ENCODE measurements around the gene MC1R. TPM values are rescaled to one million over a fixed set of nuclear protein-coding genes. Genes with fewer than 3 reads are reported as not detected.
"Not testable (repeated sequence)": the region's sequence is repeated elsewhere in the genome, so short reads cannot be mapped to it uniquely, and the experiment has no call there.

The MC1R gene
- total and polyA plus RNA-seq, 4 experiments from 2014 or later = 0.22 to 13.5 (median 12.6) TPM; not detected in 1

GRCh38 chr16:89964201-89964600, 45.5 kb downstream of the MC1R start:
- Histone ChIP-seq H3K4me3 (ENCODE audit: low read length in 2 of 2) (no peak overlapping the region), H3K27me3 (ENCODE audit: insufficient read depth, low read length) (no peaks in the 10 kb centered on the region), H3K4me1 (ENCODE audit: insufficient read depth, low read length) (no peaks in the 10 kb centered on the region), H3K27ac (ENCODE audit: low read depth, low read length) (no peak overlapping the region), H3K9me3 (ENCODE audit: control insufficient read depth in 1 of 2, low read length in 2 of 2) (no peaks in the 10 kb centered on the region), H3K36me3 (ENCODE audit: insufficient read depth, low read length) (no peaks in the 10 kb centered on the region)
- Mint-ChIP-seq H3K4me1 (peaks cover 0 to 4% (median under 1%) of the 10 kb centered on the region in 4 donors), H3K9me3 (no peaks in the 10 kb centered on the region), H3K4me3 (no peak overlapping the region), H3K27me3 (no peaks in the 10 kb centered on the region), H3K36me3 (peaks cover 0 to 24% of the 10 kb centered on the region in 2 donors), H3K27ac (no peak overlapping the region)
- ChIA-PET POLR2A (ENCODE audit: partially characterized antibody) (no interaction called here), CTCF (ENCODE audit: partially characterized antibody) (no interaction called here)
- intact Hi-C loops (cut with micrococcal nuclease) = no loop called here
- no peak for DNase-seq

GRCh38 chr16:89965447-89966225, 47.0 kb downstream of the MC1R start:
- H3K36me3 Mint-ChIP-seq = peaks cover 0 to 12% of the 10 kb centered on the region in 2 donors
- H3K27ac ChIP-seq (ENCODE audit: low read depth, low read length) = no peak overlapping the region
- peaks cover 2 to 5% (median 3%) of the 10 kb centered on the region in 4 donors for H3K4me1 Mint-ChIP-seq
- intact Hi-C loops (cut with micrococcal nuclease) = no loop called here
- H3K27ac Mint-ChIP-seq = peak overlapping the region in 1 of 7 donors; percentile 17
- no peak overlapping the region for H3K4me3 ChIP-seq (ENCODE audit: low read length in 2 of 2)
- H3K36me3 ChIP-seq (ENCODE audit: insufficient read depth, low read length) = no peaks in the 10 kb centered on the region
- POLR2A ChIA-PET (ENCODE audit: partially characterized antibody) = no interaction called here
- CTCF ChIA-PET (ENCODE audit: partially characterized antibody) = no interaction called here
- H3K4me3 Mint-ChIP-seq = no peak overlapping the region
- no peaks in the 10 kb centered on the region for H3K27me3 Mint-ChIP-seq
- no peaks in the 10 kb centered on the region for H3K9me3 Mint-ChIP-seq
- no peaks in the 10 kb centered on the region for H3K27me3 ChIP-seq (ENCODE audit: insufficient read depth, low read length)
- DNase-seq = no peak
- H3K9me3 ChIP-seq (ENCODE audit: control insufficient read depth in 1 of 2, low read length in 2 of 2) = no peaks in the 10 kb centered on the region
- no peaks in the 10 kb centered on the region for H3K4me1 ChIP-seq (ENCODE audit: insufficient read depth, low read length)

- Mint-ChIP-seq H3K9me3 (no peaks in the 10 kb centered on the region), H3K27ac (no peak overlapping the region)
Measured at GRCh38 chr16:89966756-89967155, 48.1 kb downstream of the MC1R start.

GRCh38 chr16:89967436-89967835, 48.8 kb downstream of the MC1R start:
- H3K36me3 Mint-ChIP-seq; H3K27me3 Mint-ChIP-seq; H3K4me3 Mint-ChIP-seq; H3K36me3 ChIP-seq (ENCODE audit: insufficient read depth, low read length); H3K4me3 ChIP-seq (ENCODE audit: low read length in 2 of 2); H3K27ac ChIP-seq (ENCODE audit: low read depth, low read length); H3K9me3 ChIP-seq (ENCODE audit: control insufficient read depth in 1 of 2, low read length in 2 of 2); H3K27ac Mint-ChIP-seq; H3K27me3 ChIP-seq (ENCODE audit: insufficient read depth, low read length); DNase-seq; POLR2A ChIA-PET (ENCODE audit: partially characterized antibody); H3K9me3 Mint-ChIP-seq; CTCF ChIA-PET (ENCODE audit: partially characterized antibody); intact Hi-C loops (cut with micrococcal nuclease): not testable (repeated sequence)
- peaks cover 14% of the 10 kb centered on the region for H3K4me1 ChIP-seq (ENCODE audit: insufficient read depth, low read length)
- peaks cover 5 to 19% (median 12%) of the 10 kb centered on the region in 4 donors for H3K4me1 Mint-ChIP-seq

More at GRCh38 chr16:89966756-89967155, 48.1 kb downstream of the MC1R start:
- Mint-ChIP-seq H3K36me3 (peaks cover 0 to 6% of the 10 kb centered on the region in 2 donors), H3K4me3 (no peak overlapping the region), H3K4me1 (peaks cover 5 to 16% (median 10%) of the 10 kb centered on the region in 4 donors), H3K27me3 (no peaks in the 10 kb centered on the region)
- ChIA-PET POLR2A (ENCODE audit: partially characterized antibody) (no interaction called here), CTCF (ENCODE audit: partially characterized antibody) (no interaction called here)
- Histone ChIP-seq H3K27ac (ENCODE audit: low read depth, low read length) (no peak overlapping the region), H3K36me3 (ENCODE audit: insufficient read depth, low read length) (no peaks in the 10 kb centered on the region), H3K27me3 (ENCODE audit: insufficient read depth, low read length) (no peaks in the 10 kb centered on the region), H3K4me1 (ENCODE audit: insufficient read depth, low read length) (peaks cover 10% of the 10 kb centered on the region), H3K4me3 (ENCODE audit: low read length in 2 of 2) (no peak overlapping the region), H3K9me3 (ENCODE audit: control insufficient read depth in 1 of 2, low read length in 2 of 2) (no peaks in the 10 kb centered on the region)
- no peak for DNase-seq
- intact Hi-C loops (cut with micrococcal nuclease) = no loop called here

GRCh38 chr16:89968074-89968473, 49.4 kb downstream of the MC1R start:
- CTCF ChIA-PET (ENCODE audit: partially characterized antibody); H3K27ac Mint-ChIP-seq; intact Hi-C loops (cut with micrococcal nuclease); H3K9me3 Mint-ChIP-seq; POLR2A ChIA-PET (ENCODE audit: partially characterized antibody); H3K27me3 Mint-ChIP-seq; H3K9me3 ChIP-seq (ENCODE audit: control insufficient read depth in 1 of 2, low read length in 2 of 2); DNase-seq; H3K4me3 Mint-ChIP-seq; H3K36me3 Mint-ChIP-seq; H3K27ac ChIP-seq (ENCODE audit: low read depth, low read length); H3K27me3 ChIP-seq (ENCODE audit: insufficient read depth, low read length); H3K36me3 ChIP-seq (ENCODE audit: insufficient read depth, low read length); H3K4me3 ChIP-seq (ENCODE audit: low read length in 2 of 2): not testable (repeated sequence)
- H3K4me1 Mint-ChIP-seq = peaks cover 6 to 22% (median 14%) of the 10 kb centered on the region in 4 donors
- H3K4me1 ChIP-seq (ENCODE audit: insufficient read depth, low read length) = peaks cover 14% of the 10 kb centered on the region

GRCh38 chr16:89969741-89970410, 51.2 kb downstream of the MC1R start:
- H3K4me3 ChIP-seq (ENCODE audit: low read length in 2 of 2) = no peak overlapping the region
- no peak overlapping the region for H3K27ac ChIP-seq (ENCODE audit: low read depth, low read length)
- Mint-ChIP-seq H3K27me3 (no peaks in the 10 kb centered on the region), H3K36me3 (peaks cover 0 to 9% of the 10 kb centered on the region in 2 donors), H3K4me1 (peaks cover 17 to 37% (median 27%) of the 10 kb centered on the region in 4 donors), H3K4me3 (no peak overlapping the region), H3K27ac (no peak overlapping the region), H3K9me3 (peaks cover 0 to 2% (median 0%) of the 10 kb centered on the region in 8 donors)
- H3K27me3 ChIP-seq (ENCODE audit: insufficient read depth, low read length) = no peaks in the 10 kb centered on the region
- H3K4me1 ChIP-seq (ENCODE audit: insufficient read depth, low read length) = peaks cover 31% of the 10 kb centered on the region
- ChIA-PET POLR2A (ENCODE audit: partially characterized antibody) (interaction anchor here (0.6 to 1.0 kb wide), 2 partner anchors 19 to 42 kb away, joined by 3 read pairs; no protein-coding TSS in a partner anchor), CTCF (ENCODE audit: partially characterized antibody) (interaction anchor here (1.5 to 1.7 kb wide), 3 partner anchors 18 to 264 kb away, joined by 3 to 4 read pairs (median 4); no protein-coding TSS in a partner anchor)
- H3K9me3 ChIP-seq (ENCODE audit: control insufficient read depth in 1 of 2, low read length in 2 of 2) = no peaks in the 10 kb centered on the region
- intact Hi-C loops (cut with micrococcal nuclease) = no loop called here
- H3K36me3 ChIP-seq (ENCODE audit: insufficient read depth, low read length) = no peaks in the 10 kb centered on the region
- DNase-seq = no peak

Data from CD4-positive, alpha-beta memory T cell (primary cell).